SK-N-SH treated with all-trans-retinoic acid at 6 μM for 48 hours (cell line): ENCODE measurements around the gene TRIM72.
"Not testable (repeated sequence)": the region's sequence is repeated elsewhere in the genome, so short reads cannot be mapped to it uniquely, and the experiment has no call there.

Experiments
- ATAC-seq: fragments of 200-7000 bp; cut with Tn5 transposase; 3 replicates; pipeline ENCODE4 v1.9.1; 2020; ENCODE audit warnings: mild to moderate bottlenecking, moderate library complexity
- ARNTL ChIP-seq: fragments of 450-650 bp; formaldehyde crosslinking; IDR thresholded peaks from 2 replicates; pipeline ENCODE4 v1.5.0; 2020; ENCODE audit warnings: low read depth, mild to moderate bottlenecking, moderate library complexity, borderline replicate concordance
- BACH2 ChIP-seq: fragments of 250-450 bp; sonication (Bioruptor Pico); IDR thresholded peaks from 2 replicates; pipeline ENCODE4 v1.9.0; 2021; ENCODE audit warnings: mild to moderate bottlenecking, borderline replicate concordance
- CREB5 ChIP-seq: fragments of 250-450 bp; sonication (Bioruptor Pico); IDR thresholded peaks from 2 replicates; pipeline ENCODE4 v1.5.1; 2020; ENCODE audit warnings: low read depth, mild to moderate bottlenecking, moderate library complexity
- CSDC2 ChIP-seq: fragments of 250-450 bp; sonication (Bioruptor Pico); IDR thresholded peaks from 2 replicates; pipeline ENCODE4 v1.5.0; 2020; ENCODE audit warnings: mild to moderate bottlenecking, moderate library complexity
- CSRNP3 ChIP-seq: fragments of 250-450 bp; sonication (Bioruptor Pico); IDR thresholded peaks from 2 replicates; pipeline ENCODE4 v1.5.1; 2021; ENCODE audit warnings: mild to moderate bottlenecking, moderate library complexity
- ESRRG ChIP-seq: fragments of 250-450 bp; sonication (Bioruptor Pico); IDR thresholded peaks from 2 replicates; pipeline ENCODE4 v1.6.1; 2021; ENCODE audit warnings: mild to moderate bottlenecking
- GLIS3 ChIP-seq: fragments of 250-450 bp; sonication (Bioruptor Pico); IDR thresholded peaks from 2 replicates; pipeline ENCODE4 v1.5.0; 2020; ENCODE audit warnings: mild to moderate bottlenecking, moderate library complexity
- OSR1 ChIP-seq: fragments of 250-450 bp; sonication (Bioruptor Pico); IDR thresholded peaks from 2 replicates; pipeline ENCODE4 v1.8.0; 2022; ENCODE audit warnings: moderate library complexity, mild to moderate bottlenecking, inconsistent platforms
- PPARA ChIP-seq: fragments of 250-450 bp; sonication (Bioruptor Pico); IDR thresholded peaks from 2 replicates; pipeline ENCODE4 v1.5.0; 2020; ENCODE audit warnings: mild to moderate bottlenecking, borderline replicate concordance
- RARB ChIP-seq: fragments of 250-450 bp; sonication (Bioruptor Pico); IDR thresholded peaks from 2 replicates; pipeline ENCODE4 v1.8.0; 2021; ENCODE audit warnings: mild to moderate bottlenecking, moderate library complexity
- SNAI2 ChIP-seq: fragments of 250-450 bp; sonication (Bioruptor Pico); IDR thresholded peaks from 2 replicates; pipeline ENCODE4 v1.5.0; 2020; ENCODE audit warnings: mild to moderate bottlenecking, moderate library complexity
- TCF4 ChIP-seq: fragments of 250-450 bp; sonication (Bioruptor Pico); IDR thresholded peaks from 2 replicates; pipeline ENCODE4 v1.8.0; 2021; ENCODE audit warnings: mild to moderate bottlenecking, moderate library complexity, borderline replicate concordance
- TOX ChIP-seq: fragments of 250-450 bp; sonication (Bioruptor Pico); IDR thresholded peaks from 2 replicates; pipeline ENCODE4 v1.8.0; 2021; ENCODE audit warnings: mild to moderate bottlenecking, moderate library complexity, borderline replicate concordance
- ZC3H10 ChIP-seq: fragments of 250-450 bp; sonication (Bioruptor Pico); IDR thresholded peaks from 2 replicates; pipeline ENCODE4 v1.5.1; 2021; ENCODE audit warnings: mild to moderate bottlenecking, moderate library complexity
- ZFP3 ChIP-seq: fragments of 250-450 bp; sonication (Bioruptor Pico); IDR thresholded peaks from 2 replicates; pipeline ENCODE4 v1.5.0; 2020; ENCODE audit warnings: mild to moderate bottlenecking, moderate library complexity
- ZFP30 ChIP-seq: fragments of 450-650 bp; formaldehyde crosslinking; IDR thresholded peaks from 2 replicates; pipeline ENCODE4 v1.5.0; 2022; ENCODE audit warnings: mild to moderate bottlenecking, moderate library complexity
- ZNF565 ChIP-seq: fragments of 450-650 bp; formaldehyde crosslinking; conservative IDR thresholded peaks from 2 replicates; pipeline ENCODE4 v1.5.0; 2020; ENCODE audit warnings: low read depth, mild to moderate bottlenecking, moderate library complexity
- ZNF8 ChIP-seq: fragments of 450-650 bp; formaldehyde crosslinking; IDR thresholded peaks from 2 replicates; pipeline ENCODE4 v1.5.0; 2020; ENCODE audit warnings: mild to moderate bottlenecking, moderate library complexity
- TF ChIP-seq, protein P1 (sequence below): fragments of 250-450 bp; sonication (Bioruptor Pico); IDR thresholded peaks from 2 replicates; pipeline ENCODE4 v1.5.0; 2020; ENCODE audit warnings: mild to moderate bottlenecking, moderate library complexity
- TF ChIP-seq, protein P2 (sequence below): fragments of 250-450 bp; sonication (Bioruptor Pico); IDR thresholded peaks from 2 replicates; pipeline ENCODE4 v1.8.0; 2020; ENCODE audit warnings: mild to moderate bottlenecking, moderate library complexity, borderline replicate concordance
- TF ChIP-seq, protein P3 (sequence below): fragments of 250-450 bp; sonication (Bioruptor Pico); IDR thresholded peaks from 2 replicates; pipeline ENCODE4 v1.8.0; 2021; ENCODE audit warnings: low read depth, mild to moderate bottlenecking, moderate library complexity, borderline replicate concordance

The TRIM72 gene

GRCh38 chr16:31269541-31269940 lies 55.6 kb downstream of the TRIM72 start:
- TF ChIP-seq, protein P1, sequence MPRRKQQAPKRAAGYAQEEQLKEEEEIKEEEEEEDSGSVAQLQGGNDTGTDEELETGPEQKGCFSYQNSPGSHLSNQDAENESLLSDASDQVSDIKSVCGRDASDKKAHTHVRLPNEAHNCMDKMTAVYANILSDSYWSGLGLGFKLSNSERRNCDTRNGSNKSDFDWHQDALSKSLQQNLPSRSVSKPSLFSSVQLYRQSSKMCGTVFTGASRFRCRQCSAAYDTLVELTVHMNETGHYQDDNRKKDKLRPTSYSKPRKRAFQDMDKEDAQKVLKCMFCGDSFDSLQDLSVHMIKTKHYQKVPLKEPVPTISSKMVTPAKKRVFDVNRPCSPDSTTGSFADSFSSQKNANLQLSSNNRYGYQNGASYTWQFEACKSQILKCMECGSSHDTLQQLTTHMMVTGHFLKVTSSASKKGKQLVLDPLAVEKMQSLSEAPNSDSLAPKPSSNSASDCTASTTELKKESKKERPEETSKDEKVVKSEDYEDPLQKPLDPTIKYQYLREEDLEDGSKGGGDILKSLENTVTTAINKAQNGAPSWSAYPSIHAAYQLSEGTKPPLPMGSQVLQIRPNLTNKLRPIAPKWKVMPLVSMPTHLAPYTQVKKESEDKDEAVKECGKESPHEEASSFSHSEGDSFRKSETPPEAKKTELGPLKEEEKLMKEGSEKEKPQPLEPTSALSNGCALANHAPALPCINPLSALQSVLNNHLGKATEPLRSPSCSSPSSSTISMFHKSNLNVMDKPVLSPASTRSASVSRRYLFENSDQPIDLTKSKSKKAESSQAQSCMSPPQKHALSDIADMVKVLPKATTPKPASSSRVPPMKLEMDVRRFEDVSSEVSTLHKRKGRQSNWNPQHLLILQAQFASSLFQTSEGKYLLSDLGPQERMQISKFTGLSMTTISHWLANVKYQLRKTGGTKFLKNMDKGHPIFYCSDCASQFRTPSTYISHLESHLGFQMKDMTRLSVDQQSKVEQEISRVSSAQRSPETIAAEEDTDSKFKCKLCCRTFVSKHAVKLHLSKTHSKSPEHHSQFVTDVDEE (CRISPR knock-in tag) = no peak
- TF ChIP-seq CSDC2 (CRISPR knock-in tag) = no peak
- TF ChIP-seq, protein P2, sequence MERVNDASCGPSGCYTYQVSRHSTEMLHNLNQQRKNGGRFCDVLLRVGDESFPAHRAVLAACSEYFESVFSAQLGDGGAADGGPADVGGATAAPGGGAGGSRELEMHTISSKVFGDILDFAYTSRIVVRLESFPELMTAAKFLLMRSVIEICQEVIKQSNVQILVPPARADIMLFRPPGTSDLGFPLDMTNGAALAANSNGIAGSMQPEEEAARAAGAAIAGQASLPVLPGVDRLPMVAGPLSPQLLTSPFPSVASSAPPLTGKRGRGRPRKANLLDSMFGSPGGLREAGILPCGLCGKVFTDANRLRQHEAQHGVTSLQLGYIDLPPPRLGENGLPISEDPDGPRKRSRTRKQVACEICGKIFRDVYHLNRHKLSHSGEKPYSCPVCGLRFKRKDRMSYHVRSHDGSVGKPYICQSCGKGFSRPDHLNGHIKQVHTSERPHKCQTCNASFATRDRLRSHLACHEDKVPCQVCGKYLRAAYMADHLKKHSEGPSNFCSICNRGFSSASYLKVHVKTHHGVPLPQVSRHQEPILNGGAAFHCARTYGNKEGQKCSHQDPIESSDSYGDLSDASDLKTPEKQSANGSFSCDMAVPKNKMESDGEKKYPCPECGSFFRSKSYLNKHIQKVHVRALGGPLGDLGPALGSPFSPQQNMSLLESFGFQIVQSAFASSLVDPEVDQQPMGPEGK (CRISPR knock-in tag) = no peak
- TF ChIP-seq ARNTL = no peak
- TF ChIP-seq ZNF8 (CRISPR knock-in tag) = no peak
- TF ChIP-seq ZC3H10 = no peak
- no peak for TF ChIP-seq PPARA (CRISPR knock-in tag)
- TF ChIP-seq OSR1 = no peak
- no peak for TF ChIP-seq CSRNP3
- no peak for TF ChIP-seq SNAI2 (CRISPR knock-in tag)
- no peak for TF ChIP-seq ESRRG
- no peak for TF ChIP-seq ZNF565 (CRISPR knock-in tag)
- TF ChIP-seq CREB5 (CRISPR knock-in tag) = no peak
- TF ChIP-seq ZFP3 = no peak
- TF ChIP-seq TCF4 (CRISPR knock-in tag) = no peak
- TF ChIP-seq RARB = no peak
- no peak for TF ChIP-seq GLIS3 (CRISPR knock-in tag)
- no peak for TF ChIP-seq ZFP30 (CRISPR knock-in tag)
- TF ChIP-seq, protein P3, sequence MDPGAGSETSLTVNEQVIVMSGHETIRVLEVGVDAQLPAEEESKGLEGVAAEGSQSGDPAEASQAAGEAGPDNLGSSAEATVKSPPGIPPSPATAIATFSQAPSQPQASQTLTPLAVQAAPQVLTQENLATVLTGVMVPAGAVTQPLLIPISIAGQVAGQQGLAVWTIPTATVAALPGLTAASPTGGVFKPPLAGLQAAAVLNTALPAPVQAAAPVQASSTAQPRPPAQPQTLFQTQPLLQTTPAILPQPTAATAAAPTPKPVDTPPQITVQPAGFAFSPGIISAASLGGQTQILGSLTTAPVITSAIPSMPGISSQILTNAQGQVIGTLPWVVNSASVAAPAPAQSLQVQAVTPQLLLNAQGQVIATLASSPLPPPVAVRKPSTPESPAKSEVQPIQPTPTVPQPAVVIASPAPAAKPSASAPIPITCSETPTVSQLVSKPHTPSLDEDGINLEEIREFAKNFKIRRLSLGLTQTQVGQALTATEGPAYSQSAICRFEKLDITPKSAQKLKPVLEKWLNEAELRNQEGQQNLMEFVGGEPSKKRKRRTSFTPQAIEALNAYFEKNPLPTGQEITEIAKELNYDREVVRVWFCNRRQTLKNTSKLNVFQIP = no peak
- ATAC-seq = no peak

DNA sequence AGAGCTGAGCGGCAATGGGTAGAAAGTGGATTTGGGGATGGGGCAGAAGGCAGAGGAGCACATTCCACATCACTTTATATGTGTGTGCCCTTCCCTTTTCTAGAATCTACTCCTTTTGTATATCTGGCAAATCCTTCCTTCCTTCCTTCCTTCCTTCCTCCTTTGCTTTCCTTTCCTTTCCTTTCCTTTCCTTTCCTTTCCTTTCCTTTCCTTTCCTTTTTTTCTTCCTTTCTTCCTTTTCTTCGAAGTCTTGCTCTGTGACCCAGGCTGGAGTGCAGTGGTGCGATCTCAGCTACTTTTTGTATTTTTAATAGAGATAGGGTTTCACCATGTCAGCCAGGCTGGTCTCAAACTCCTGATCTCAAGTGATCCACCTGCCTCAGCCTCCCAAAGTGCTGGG lies 56.1 kb downstream of the TRIM72 start:
- ATAC-seq = not testable (repeated sequence)

GRCh38 chr16:31270795-31271194 lies 56.9 kb downstream of the TRIM72 start:
- TF ChIP-seq ESRRG = no peak
- no peak for ATAC-seq

GRCh38 chr16:31271621-31272190 lies 57.8 kb downstream of the TRIM72 start:
- ATAC-seq = no peak
- no peak for TF ChIP-seq PPARA (CRISPR knock-in tag)
- TF ChIP-seq, protein P1 (CRISPR knock-in tag) = no peak
- no peak for TF ChIP-seq RARB
- no peak for TF ChIP-seq ZFP30 (CRISPR knock-in tag)
- TF ChIP-seq BACH2 (CRISPR knock-in tag) = no peak
- no peak for TF ChIP-seq ZNF8 (CRISPR knock-in tag)
- TF ChIP-seq ZNF565 (CRISPR knock-in tag) = no peak
- TF ChIP-seq TOX (CRISPR knock-in tag) = no peak
- TF ChIP-seq, protein P2 (CRISPR knock-in tag) = no peak
- TF ChIP-seq SNAI2 (CRISPR knock-in tag) = no peak
- TF ChIP-seq ZFP3 = no peak
- TF ChIP-seq CSDC2 (CRISPR knock-in tag) = no peak
- TF ChIP-seq TCF4 (CRISPR knock-in tag) = no peak
